ENCODE results near the gene DNM1.
A peak's percentile ranks its signal among the peaks of the same experiment; 100 is the strongest.
"Not testable (repeated sequence)": the region's sequence is repeated elsewhere in the genome, so short reads cannot be mapped to it uniquely, and the experiment has no call there.

Gene DNM1

GRCh38 chr9:128230897-128231296 lies 27.7 kb downstream of the DNM1 start:
- DNase-seq = not testable (repeated sequence)

DNA sequence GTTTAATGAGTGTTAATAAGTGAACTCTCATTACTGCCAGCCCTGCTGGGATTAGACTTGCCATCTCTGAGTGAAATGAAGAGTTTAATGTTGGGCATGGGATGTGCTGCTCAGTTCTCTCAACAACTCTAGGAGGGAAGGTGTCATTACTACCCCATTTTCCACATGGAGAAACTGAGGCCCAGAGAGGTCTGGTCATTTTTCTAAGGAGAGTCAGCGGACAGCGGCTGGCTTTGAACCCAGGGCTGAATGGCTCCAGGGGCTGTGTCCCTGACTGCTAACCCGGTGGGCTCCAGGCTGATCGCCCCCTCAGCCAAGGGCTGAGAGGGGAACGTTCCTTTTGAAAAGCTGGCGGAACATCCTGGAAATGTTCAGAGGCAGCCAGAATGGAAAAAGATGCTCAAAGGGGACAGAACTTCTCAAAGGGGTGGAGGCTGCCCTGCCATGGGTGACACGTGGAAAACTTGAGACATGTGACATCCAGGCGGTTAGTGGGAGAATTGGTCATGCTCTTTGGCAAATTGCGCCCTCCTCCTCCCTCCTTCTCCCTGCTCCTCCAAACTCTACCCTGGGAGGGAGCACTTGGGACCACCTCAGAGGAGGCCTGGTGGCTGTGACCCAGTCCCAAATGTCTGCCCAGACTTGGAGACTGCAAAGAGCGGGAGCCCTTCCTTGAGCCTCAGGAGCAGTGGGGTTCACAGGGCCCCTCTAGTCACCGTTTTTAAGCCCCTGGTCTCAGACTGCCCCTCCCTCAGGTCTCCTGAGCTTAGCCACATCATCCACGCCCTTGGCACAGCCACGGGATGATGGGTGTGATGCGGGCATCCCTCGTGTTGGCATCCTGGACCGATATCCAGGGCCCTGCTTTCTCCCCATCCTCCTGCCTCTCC lies 28.7 kb downstream of the DNM1 start:
- no peak for DNase-seq

DNA sequence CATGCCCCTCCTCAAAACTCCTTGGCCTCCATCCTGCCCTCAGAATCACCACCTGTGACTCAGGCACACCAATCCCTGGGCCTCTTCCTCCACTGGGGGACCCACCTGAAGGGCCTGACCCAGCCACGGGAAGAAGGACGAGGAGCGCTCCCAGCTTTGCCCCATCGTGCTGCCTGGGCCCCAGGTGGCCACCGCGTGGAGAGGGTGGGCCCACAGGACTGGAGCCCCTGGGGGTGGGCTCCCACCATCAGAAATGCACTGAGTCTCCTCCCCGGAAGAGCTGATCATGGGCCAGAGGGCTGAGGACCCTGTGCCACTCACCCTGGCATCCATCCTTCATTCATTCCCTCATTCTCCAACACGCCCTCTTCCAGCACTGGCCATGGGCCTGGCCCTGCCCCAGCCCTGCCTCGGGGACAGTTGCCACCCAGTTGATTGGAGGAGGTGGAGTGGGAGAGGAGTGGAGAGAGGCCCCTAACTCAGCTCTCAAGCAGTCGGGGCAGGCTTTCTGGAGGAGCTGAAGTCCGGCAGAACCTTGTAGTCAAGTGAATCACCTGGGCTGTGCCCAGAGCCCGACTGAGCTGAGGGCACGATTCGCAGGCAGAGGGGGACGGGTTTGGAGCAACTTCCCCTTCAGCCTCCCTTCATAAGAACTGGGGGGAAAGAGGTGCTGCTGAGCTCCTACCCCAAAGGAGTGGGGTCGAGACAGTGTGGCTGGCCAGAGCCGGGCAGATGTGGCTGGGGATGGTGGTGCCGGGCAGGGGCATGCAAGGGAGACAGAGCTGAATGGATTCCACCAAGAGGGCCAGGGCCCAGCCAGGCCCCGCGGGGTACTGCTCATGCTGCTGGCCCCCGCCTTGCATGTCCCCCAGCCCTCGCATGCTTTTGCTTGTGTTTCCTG lies 29.6 kb downstream of the DNM1 start:
- DNase-seq = no peak

- no peak for DNase-seq
These were observed 30.7 kb downstream of the DNM1 start for GRCh38 chr9:128233817-128234406.

GRCh38 chr9:128242124-128242523 lies 38.9 kb downstream of the DNM1 start:
- DNase-seq = no peak

GRCh38 chr9:128242828-128243214 lies 39.6 kb downstream of the DNM1 start:
- no peak for DNase-seq

GRCh38 chr9:128243215-128244018 lies 40.2 kb downstream of the DNM1 start:
- no peak for DNase-seq

DNA sequence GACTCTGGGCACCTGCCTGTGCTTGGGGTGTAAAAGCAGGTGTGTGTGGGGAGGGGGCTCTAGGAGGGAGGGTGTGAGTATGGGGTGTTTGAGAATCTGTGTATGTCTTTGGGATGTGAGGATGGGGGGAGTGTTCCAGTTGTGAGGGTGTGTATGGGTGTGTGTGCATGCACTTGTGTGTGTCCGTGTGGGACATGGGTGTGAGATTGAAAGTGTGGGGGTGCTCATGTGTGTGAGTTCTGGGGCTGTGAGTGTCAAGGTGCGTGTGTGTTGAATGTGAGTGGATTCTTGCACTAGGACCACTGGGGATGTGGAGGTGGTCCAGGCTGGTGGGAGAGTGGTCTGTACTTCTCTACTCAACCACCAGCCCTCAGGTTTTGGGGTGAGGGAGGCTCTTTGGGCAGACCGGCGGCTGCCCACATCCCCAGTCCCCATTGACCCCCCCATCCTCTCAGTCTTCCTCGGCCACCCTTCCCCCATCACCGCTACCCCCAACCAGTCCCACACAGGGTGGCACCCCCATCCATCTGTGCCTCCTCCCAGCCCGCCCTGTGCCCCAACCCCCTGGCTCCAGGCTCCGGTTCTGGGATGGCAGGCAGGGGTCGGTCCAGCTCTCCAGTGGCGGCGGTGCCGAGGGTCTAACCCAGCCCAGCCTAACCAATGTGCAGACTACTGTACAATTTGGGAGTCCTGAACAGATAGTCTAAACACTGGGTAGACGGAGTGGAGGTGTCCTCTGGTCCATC lies 41.1 kb downstream of the DNM1 start:
- no peak for DNase-seq

- DNase-seq = no peak
These were observed 41.7 kb downstream of the DNM1 start for GRCh38 chr9:128244837-128245231.

DNA sequence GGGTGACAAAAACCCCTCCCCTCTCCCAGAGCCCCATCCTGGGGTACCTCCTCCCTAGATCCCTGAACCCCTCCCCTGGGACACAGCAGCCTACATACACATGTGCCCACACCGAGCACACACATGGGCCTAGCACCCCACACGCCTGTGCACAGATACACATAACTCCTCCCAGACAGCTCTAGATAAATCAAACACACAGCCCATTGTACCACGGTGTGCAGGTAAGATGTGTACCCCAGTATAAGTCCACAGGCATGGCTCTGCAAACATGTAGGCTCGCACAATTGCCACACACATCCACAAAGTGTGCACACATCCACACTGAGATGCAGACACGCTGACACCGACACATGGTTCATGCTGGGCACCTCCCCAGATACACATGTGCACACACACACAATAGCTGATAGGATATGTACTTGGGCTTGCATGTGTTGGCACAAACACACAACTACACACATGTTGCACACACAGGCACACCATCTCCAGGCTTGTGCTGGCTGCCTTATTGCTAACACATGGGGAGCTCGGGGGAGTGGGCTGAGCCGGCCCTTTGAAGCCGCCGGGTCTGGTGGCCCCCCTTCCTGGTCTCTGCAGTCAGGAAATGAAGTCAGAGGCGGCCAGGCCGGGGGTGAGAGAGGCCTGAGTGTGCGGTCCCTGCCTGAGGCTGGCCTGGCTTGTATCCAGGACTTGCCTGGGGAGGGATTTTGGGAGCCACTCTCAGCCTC lies 42.4 kb downstream of the DNM1 start:
- no peak for DNase-seq

- no peak for DNase-seq
These were observed 43.3 kb downstream of the DNM1 start for GRCh38 chr9:128246471-128246870.

DNA sequence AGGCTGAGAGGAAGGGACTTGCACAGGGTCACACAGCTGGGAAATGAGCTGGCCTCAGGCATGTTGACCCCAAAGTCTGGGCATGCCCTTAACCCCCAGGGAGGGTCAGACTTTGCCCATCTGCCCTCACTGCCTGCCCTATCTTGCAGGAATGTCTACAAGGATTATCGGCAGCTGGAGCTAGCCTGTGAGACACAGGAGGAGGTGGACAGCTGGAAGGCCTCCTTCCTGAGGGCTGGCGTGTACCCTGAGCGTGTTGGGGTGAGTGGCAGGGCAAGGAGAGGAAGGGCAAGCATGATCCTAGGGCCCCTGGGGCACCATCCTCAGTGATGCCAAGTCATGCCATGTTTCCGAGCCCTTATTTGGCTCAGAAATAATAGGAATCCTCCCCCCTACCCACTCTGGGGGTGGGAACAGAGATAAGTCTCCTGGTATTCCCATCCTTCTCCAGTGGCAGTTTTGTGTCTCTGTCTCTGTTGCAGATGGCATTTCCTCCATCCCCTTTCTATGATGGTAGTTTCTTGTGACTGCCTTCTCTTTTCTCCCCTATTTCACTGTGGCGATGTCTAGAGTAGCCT lies 44.1 kb downstream of the DNM1 start:
- no peak for DNase-seq

GRCh38 chr9:128249558-128249907 lies 46.4 kb downstream of the DNM1 start:
- no peak for DNase-seq

DNA sequence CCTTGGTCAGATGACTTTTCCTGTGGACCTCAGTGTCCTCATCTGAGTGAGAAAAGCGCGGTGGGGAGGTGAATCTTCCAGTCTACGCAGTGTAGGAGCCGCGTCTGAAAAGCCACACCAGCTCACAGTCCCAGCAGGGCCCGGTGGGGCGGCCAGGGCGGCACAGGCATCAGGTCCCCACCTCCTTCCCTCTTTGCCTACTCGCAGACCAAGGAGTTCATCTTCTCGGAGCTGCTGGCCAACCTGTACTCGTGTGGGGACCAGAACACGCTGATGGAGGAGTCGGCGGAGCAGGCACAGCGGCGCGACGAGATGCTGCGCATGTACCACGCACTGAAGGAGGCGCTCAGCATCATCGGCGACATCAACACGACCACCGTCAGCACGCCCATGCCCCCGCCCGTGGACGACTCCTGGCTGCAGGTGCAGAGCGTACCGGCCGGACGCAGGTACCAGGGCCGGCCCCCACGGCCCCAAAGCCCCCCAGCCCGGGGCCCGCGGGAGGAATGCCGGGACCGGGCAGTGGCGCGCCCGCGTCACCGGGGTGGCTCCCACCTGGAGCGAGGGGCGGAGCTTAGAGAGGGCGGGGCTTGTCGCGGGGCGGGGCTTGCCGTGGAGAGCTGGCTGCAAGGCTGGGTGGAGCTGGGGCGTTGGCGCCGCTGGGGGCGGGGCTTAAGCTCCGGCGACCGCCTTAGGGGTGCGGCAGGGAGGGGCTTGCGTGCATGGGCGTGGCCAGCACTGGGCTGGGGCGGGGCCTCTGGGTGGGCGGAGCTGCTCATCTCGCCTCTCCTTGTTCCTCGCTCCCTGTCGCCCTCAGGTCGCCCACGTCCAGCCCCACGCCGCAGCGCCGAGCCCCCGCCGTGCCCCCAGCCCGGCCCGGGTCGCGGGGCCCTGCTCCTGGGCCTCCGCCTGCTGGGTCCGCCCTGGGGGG lies 47.0 kb downstream of the DNM1 start:
- peak; percentile 100 for DNase-seq

- no peak for DNase-seq
These were observed 47.9 kb downstream of the DNM1 start for GRCh38 chr9:128250839-128251731.

GRCh38 chr9:128251732-128252100 lies 48.5 kb downstream of the DNM1 start:
- DNase-seq = no peak

DNA sequence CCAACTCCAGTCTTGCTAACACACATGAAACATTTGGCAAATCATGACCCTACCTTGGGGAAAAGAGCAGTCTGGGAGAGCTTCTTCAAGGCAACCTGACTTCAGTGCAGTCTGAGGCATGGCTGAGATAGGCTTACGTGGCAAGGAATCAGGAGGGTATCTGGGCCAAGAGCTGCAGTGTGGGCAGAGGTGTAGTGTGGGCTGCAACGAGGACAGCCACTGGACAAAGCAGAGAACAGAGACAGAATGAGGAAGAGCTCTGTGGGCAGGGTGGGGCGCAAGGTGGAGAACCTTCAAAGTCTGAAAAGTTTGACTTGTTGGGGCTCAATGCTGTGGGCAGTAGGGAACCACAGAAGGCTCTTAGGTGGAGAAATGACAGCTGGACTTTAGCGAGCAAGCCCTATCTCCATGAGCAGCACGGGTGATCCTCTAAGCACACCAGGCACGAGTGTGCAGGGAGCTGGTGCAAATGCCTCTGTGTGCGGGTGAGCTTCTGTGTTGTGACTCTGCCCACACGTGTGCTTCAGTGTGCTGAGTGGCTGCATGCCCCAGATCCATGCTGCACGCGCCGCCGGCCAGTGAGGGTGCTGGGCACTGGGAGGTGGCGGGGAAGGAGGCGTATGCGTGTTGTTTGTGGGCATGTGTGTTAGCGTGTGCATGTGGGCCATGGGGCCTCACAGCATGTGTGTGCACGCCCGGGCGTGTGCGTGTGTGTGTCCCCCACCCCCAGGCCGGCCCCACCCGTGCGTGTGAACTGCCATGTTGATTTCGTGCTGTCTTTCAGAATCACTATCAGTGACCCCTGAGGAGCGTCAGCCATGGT lies 49.3 kb downstream of the DNM1 start:
- no peak for DNase-seq
